PC-9 (cell line): ENCODE measurements around the gene ZFAND3. TPM values are rescaled to one million over a fixed set of nuclear protein-coding genes. Genes with fewer than 3 reads are reported as not detected.

ENCODE experiments used
- BruUV-seq: library from RNA; stranded (reverse); fragments of 400-500 nt; replicated peaks from 2 replicates; lab custom pipeline; 2021; lab: Mats Ljungman, UMichigan
- CTCF ChIA-PET: fragments of 300-600 bp; sonication (Branson Sonifier 250); formaldehyde crosslinking; loops from one replicate; lab custom pipeline; 2022; ENCODE audit warnings: antibody characterized with exemption; lab: Charles Lee
- POLR2A ChIA-PET: fragments of 300-600 bp; sonication (Branson Sonifier 250); formaldehyde crosslinking; loops from one replicate; lab custom pipeline; 2022; ENCODE audit warnings: antibody characterized with exemption; ENCODE audit not compliant: unreplicated experiment; lab: Charles Lee
- DNase-seq, 2 experiments: peaks; one replicate each; pipeline versions ENCODE4 v3.0.0 to v3.0.0-alpha.2; 2015 to 2022; ENCODE audit warnings: mixed read lengths in 1 of 2
- H2AFZ ChIP-seq: fragments of 200-600 bp; sonication (generic); 2 replicates; pipeline ENCODE4 v1.8.1; 2017; ENCODE audit warnings: antibody characterized with exemption
- H3F3A ChIP-seq: fragments of 200-600 bp; sonication (generic); 2 replicates; pipeline ENCODE4 v1.8.1; 2017; ENCODE audit warnings: antibody characterized with exemption, mild to moderate bottlenecking, low read depth; ENCODE audit not compliant: insufficient read depth
- H3K27ac ChIP-seq: fragments of 200-600 bp; sonication (generic); 2 replicates; pipeline ENCODE4 v1.6.1; 2016; ENCODE audit warnings: mixed run types
- H3K27me3 ChIP-seq: fragments of 200-600 bp; sonication (generic); 2 replicates; pipeline ENCODE4 v1.6.1; 2016; ENCODE audit warnings: low read depth, mixed run types; ENCODE audit not compliant: insufficient read depth
- H3K36me3 ChIP-seq: fragments of 200-600 bp; sonication (generic); 2 replicates; pipeline ENCODE4 v1.6.1; 2016; ENCODE audit warnings: low read depth, mixed run types
- H3K4me1 ChIP-seq: fragments of 200-600 bp; sonication (generic); replicated peaks from 2 replicates; pipeline ENCODE4 v1.6.1; 2016; ENCODE audit warnings: mixed run types; ENCODE audit not compliant: insufficient read depth
- H3K4me2 ChIP-seq: fragments of 200-600 bp; sonication (generic); 2 replicates; pipeline ENCODE4 v1.6.1; 2017; ENCODE audit warnings: mixed run types
- H3K4me3 ChIP-seq: fragments of 200-600 bp; sonication (generic); 2 replicates; pipeline ENCODE4 v1.6.1; 2016; ENCODE audit warnings: mixed run types
- H3K79me2 ChIP-seq: fragments of 200-600 bp; sonication (generic); 2 replicates; pipeline ENCODE4 v1.6.1; 2017; ENCODE audit warnings: low read depth, mixed run types
- H3K9me2 ChIP-seq: fragments of 200-600 bp; sonication (generic); 2 replicates; pipeline ENCODE4 v1.8.1; 2017; ENCODE audit warnings: mild to moderate bottlenecking; ENCODE audit not compliant: insufficient read depth
- H3K9me3 ChIP-seq: fragments of 200-600 bp; sonication (generic); 2 replicates; pipeline ENCODE4 v1.8.1; 2016; ENCODE audit warnings: low read depth; ENCODE audit not compliant: insufficient read depth
- H4K20me1 ChIP-seq: fragments of 200-600 bp; sonication (generic); 2 replicates; pipeline ENCODE4 v1.8.1; 2017; ENCODE audit not compliant: insufficient read depth
- CTCF ChIP-seq: fragments of 200-600 bp; sonication (generic); conservative IDR thresholded peaks from 2 replicates; pipeline ENCODE4 v1.6.1; 2017; ENCODE audit warnings: mixed run types, antibody characterized with exemption, mild to moderate bottlenecking, moderate library complexity
- EZH2 ChIP-seq: fragments of 200-600 bp; sonication (generic); IDR thresholded peaks from 2 replicates; pipeline ENCODE4 v1.8.0; 2017; ENCODE audit warnings: antibody characterized with exemption, low read depth
- intact Hi-C: fragments of 100-400 bp; cut with micrococcal nuclease; formaldehyde crosslinking; loops from one replicate; pipeline ENCODE4 v1.10.0; 2022; ENCODE audit not compliant: unreplicated experiment
- total RNA-seq: library from RNA; stranded (reverse); gene quantifications from 2 replicates; pipeline ENCODE4 v1.2.3, GENCODE V29; 2021

Gene ZFAND3
- total RNA-seq, 1 experiment from 2014 or later: 46.8 TPM

- no peak overlapping the region for H2AFZ ChIP-seq
- H3K27me3 ChIP-seq: no peaks in the 10 kb centered on the region
- ChIA-PET CTCF (no interaction called here), POLR2A (no interaction called here)
- DNase-seq: no peak
- no peaks in the 10 kb centered on the region for H3F3A ChIP-seq
- H3K36me3 ChIP-seq: no peaks in the 10 kb centered on the region
- H3K79me2 ChIP-seq: peaks cover 95% of the 10 kb centered on the region
- H3K4me1 ChIP-seq: no peaks in the 10 kb centered on the region
- intact Hi-C loops: no loop called here
- H3K4me3 ChIP-seq: no peak overlapping the region
- H3K4me2 ChIP-seq: no peak overlapping the region
- TF ChIP-seq EZH2: no peak
- TF ChIP-seq CTCF: no peak
- BruUV-seq: no TSS peak
- peaks cover 80% of the 10 kb centered on the region for H4K20me1 ChIP-seq
- H3K9me2 ChIP-seq: no peaks in the 10 kb centered on the region
- no peak overlapping the region for H3K27ac ChIP-seq
- H3K9me3 ChIP-seq: no peaks in the 10 kb centered on the region
Measured at GRCh38 chr6:37847704-37848103, 28.2 kb downstream of the ZFAND3 start.

- ChIA-PET POLR2A (interaction anchor here (0.6 kb wide), 1 partner anchor 40 kb away, joined by 4 read pairs; no protein-coding TSS in a partner anchor), CTCF (no interaction called here)
- DNase-seq: no peak
- Histone ChIP-seq H3K4me3 (no peak overlapping the region), H3K36me3 (no peaks in the 10 kb centered on the region), H3F3A (no peaks in the 10 kb centered on the region; the same call in 1 of the 2 replicates), H3K4me2 (no peak overlapping the region), H3K9me3 (no peaks in the 10 kb centered on the region), H3K27ac (no peak overlapping the region), H3K79me2 (peaks cover 93% of the 10 kb centered on the region), H3K4me1 (no peaks in the 10 kb centered on the region), H3K9me2 (no peaks in the 10 kb centered on the region), H3K27me3 (no peaks in the 10 kb centered on the region), H4K20me1 (peaks cover 78% of the 10 kb centered on the region), H2AFZ (no peak overlapping the region)
- intact Hi-C loops: no loop called here
- no TSS peak for BruUV-seq
- TF ChIP-seq EZH2: no peak
- TF ChIP-seq CTCF: no peak
Measured at GRCh38 chr6:37848371-37848770, 28.8 kb downstream of the ZFAND3 start.

- Histone ChIP-seq H3K27ac (no peak overlapping the region), H3K9me2 (no peaks in the 10 kb centered on the region), H3K36me3 (no peaks in the 10 kb centered on the region), H3K4me2 (no peak overlapping the region), H3F3A (no peaks in the 10 kb centered on the region; the same call in 1 of the 2 replicates), H3K4me1 (no peaks in the 10 kb centered on the region), H3K27me3 (no peaks in the 10 kb centered on the region), H3K79me2 (peaks cover 88% of the 10 kb centered on the region), H4K20me1 (peaks cover 80% of the 10 kb centered on the region), H2AFZ (no peak overlapping the region), H3K9me3 (no peaks in the 10 kb centered on the region), H3K4me3 (no peak overlapping the region)
- intact Hi-C loops: no loop called here
- ChIA-PET CTCF (no interaction called here), POLR2A (no interaction called here)
- DNase-seq: no peak
- TF ChIP-seq EZH2: no peak
- no peak for TF ChIP-seq CTCF
- no TSS peak for BruUV-seq
Measured at GRCh38 chr6:37850260-37850659, 30.7 kb downstream of the ZFAND3 start.
